ENCODE results near the gene IMP4. TPM values are rescaled to one million over a fixed set of nuclear protein-coding genes. Genes with fewer than 3 reads are reported as not detected.

Gene IMP4
- total RNA-seq, 1 experiment from 2014 or later: 121 TPM

GRCh38 chr2:130303169-130303568 lies 39.5 kb upstream of the IMP4 start:
- Histone ChIP-seq H3K27ac (ENCODE audit: low read depth, low read length) (no peak overlapping the region), H3K79me2 (ENCODE audit: insufficient read depth, low read length) (no peaks in the 10 kb centered on the region), H2AFZ (ENCODE audit: low read depth, low read length, poor library complexity, severe bottlenecking) (no peak overlapping the region), H4K20me1 (ENCODE audit: insufficient read depth) (no peaks in the 10 kb centered on the region; the same call in 1 of the 2 replicates), H3K4me1 (ENCODE audit: control insufficient read depth in 1 of 2, insufficient read depth in 2 of 2, low read length in 2 of 2) (peaks cover 0 to 2% of the 10 kb centered on the region in 2 experiments; a peak in 1 of 4 replicates), H3K4me3 (replicated peaks in 1 of 2; ENCODE audit: low read depth in 1 of 2, low read length in 2 of 2) (no peak overlapping the region), H3K9me3 (ENCODE audit: control insufficient read depth in 1 of 2, insufficient read depth in 1 of 2, low read depth in 1 of 2, low read length in 2 of 2) (no peaks in the 10 kb centered on the region), H3K9ac (ENCODE audit: low read length) (no peak overlapping the region), H3K4me2 (ENCODE audit: low read length) (no peak overlapping the region), H3K9me2 (ENCODE audit: insufficient read depth) (no peaks in the 10 kb centered on the region), H3K36me3 (ENCODE audit: control insufficient read depth in 1 of 2, insufficient read depth in 2 of 2, low read length in 2 of 2) (no peaks in the 10 kb centered on the region), H3K27me3 (ENCODE audit: insufficient read depth, low read length) (peaks cover 40% of the 10 kb centered on the region)
- DNase-seq (ENCODE audit: low read depth, low spot score) (no peak), ATAC-seq (no peak)
- intact Hi-C loops (cut with micrococcal nuclease): no loop called here
- ChIA-PET RAD21 (ENCODE audit: low non-redundant PET in 1 of 2, low total read pairs in 2 of 2, uncharacterized antibody in 2 of 2, unreplicated experiment in 2 of 2) (no interaction called here), CTCF (no interaction called here), POLR2A (no interaction called here)
- BruUV-seq (replicated peaks): no TSS peak
- no peak for TF ChIP-seq ELF1 (IDR thresholded peaks at IDR 0.05; ENCODE audit: borderline replicate concordance, low read depth)

DNA sequence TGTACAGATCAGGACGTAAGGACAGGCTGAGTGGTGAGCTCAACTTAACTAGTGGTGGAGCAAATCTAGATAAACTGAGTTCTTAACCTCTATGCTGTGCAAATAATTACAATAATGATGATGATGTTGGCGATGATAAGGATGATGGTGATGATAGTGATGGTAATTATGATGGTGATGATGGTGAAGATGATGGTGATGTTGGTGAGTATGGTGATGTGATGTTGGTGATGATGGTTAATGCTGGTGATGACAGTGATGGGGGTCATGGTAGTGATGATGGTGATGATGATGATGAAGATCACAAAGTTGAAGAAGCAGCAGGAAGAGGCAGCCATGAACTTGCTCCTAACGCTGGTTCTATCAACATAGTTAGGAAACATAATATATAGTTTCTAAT lies 38.0 kb upstream of the IMP4 start:
- no TSS peak for BruUV-seq (replicated peaks)
- Histone ChIP-seq H3K9me3 (ENCODE audit: control insufficient read depth in 1 of 2, insufficient read depth in 1 of 2, low read depth in 1 of 2, low read length in 2 of 2) (no peaks in the 10 kb centered on the region), H2AFZ (ENCODE audit: low read depth, low read length, poor library complexity, severe bottlenecking) (no peak overlapping the region), H3K4me2 (ENCODE audit: low read length) (no peak overlapping the region), H3K4me3 (replicated peaks in 1 of 2; ENCODE audit: low read depth in 1 of 2, low read length in 2 of 2) (no peak overlapping the region), H3K27me3 (ENCODE audit: insufficient read depth, low read length) (peaks cover 37% of the 10 kb centered on the region; the same call in 1 of the 2 replicates), H3K4me1 (ENCODE audit: control insufficient read depth in 1 of 2, insufficient read depth in 2 of 2, low read length in 2 of 2) (peaks cover 0 to 2% of the 10 kb centered on the region in 2 experiments; a peak in 1 of 4 replicates), H3K9me2 (ENCODE audit: insufficient read depth) (no peaks in the 10 kb centered on the region), H3K36me3 (ENCODE audit: control insufficient read depth in 1 of 2, insufficient read depth in 2 of 2, low read length in 2 of 2) (no peaks in the 10 kb centered on the region), H3K9ac (ENCODE audit: low read length) (no peak overlapping the region), H3K79me2 (ENCODE audit: insufficient read depth, low read length) (no peaks in the 10 kb centered on the region), H3K27ac (ENCODE audit: low read depth, low read length) (no peak overlapping the region), H4K20me1 (ENCODE audit: insufficient read depth) (no peaks in the 10 kb centered on the region)
- ChIA-PET RAD21 (ENCODE audit: low non-redundant PET in 1 of 2, low total read pairs in 2 of 2, uncharacterized antibody in 2 of 2, unreplicated experiment in 2 of 2) (no interaction called here), CTCF (interaction anchor here (0.6 kb wide), 1 partner anchor 13 kb away, joined by 4 read pairs; no protein-coding TSS in a partner anchor), POLR2A (interaction anchor here (0.6 kb wide), 1 partner anchor 10 kb away, joined by 3 read pairs; no protein-coding TSS in a partner anchor)
- intact Hi-C loops (cut with micrococcal nuclease): no loop called here
- DNase-seq (ENCODE audit: low read depth, low spot score) (no peak), ATAC-seq (no peak)
- no peak for TF ChIP-seq POLR2AphosphoS5 (IDR thresholded peaks at IDR 0.05; ENCODE audit: low read depth, low read length)
- TF ChIP-seq EZH2 (IDR thresholded peaks at IDR 0.05): no peak
- no peak for TF ChIP-seq ZNF274 (IDR thresholded peaks at IDR 0.05; ENCODE audit: low read depth, low read length)
- no peak for TF ChIP-seq SRF (IDR thresholded peaks at IDR 0.05; ENCODE audit: low read depth)
- TF ChIP-seq MAX (IDR thresholded peaks at IDR 0.05): no peak
- no peak for TF ChIP-seq EZH2phosphoT487 (IDR thresholded peaks at IDR 0.05; ENCODE audit: borderline replicate concordance)
- TF ChIP-seq ZBTB33 (IDR thresholded peaks at IDR 0.05; ENCODE audit: extremely low read depth, insufficient replicate concordance, low read length): no peak
- TF ChIP-seq POLR2A (IDR thresholded peaks at IDR 0.05; ENCODE audit: borderline replicate concordance, extremely low read depth, insufficient read depth, insufficient read length): no peak
- TF ChIP-seq SP1 (IDR thresholded peaks at IDR 0.05; ENCODE audit: low read depth): no peak
- TF ChIP-seq RAD21 (IDR thresholded peaks at IDR 0.05; ENCODE audit: low read depth): no peak
- TF ChIP-seq, protein P1, sequence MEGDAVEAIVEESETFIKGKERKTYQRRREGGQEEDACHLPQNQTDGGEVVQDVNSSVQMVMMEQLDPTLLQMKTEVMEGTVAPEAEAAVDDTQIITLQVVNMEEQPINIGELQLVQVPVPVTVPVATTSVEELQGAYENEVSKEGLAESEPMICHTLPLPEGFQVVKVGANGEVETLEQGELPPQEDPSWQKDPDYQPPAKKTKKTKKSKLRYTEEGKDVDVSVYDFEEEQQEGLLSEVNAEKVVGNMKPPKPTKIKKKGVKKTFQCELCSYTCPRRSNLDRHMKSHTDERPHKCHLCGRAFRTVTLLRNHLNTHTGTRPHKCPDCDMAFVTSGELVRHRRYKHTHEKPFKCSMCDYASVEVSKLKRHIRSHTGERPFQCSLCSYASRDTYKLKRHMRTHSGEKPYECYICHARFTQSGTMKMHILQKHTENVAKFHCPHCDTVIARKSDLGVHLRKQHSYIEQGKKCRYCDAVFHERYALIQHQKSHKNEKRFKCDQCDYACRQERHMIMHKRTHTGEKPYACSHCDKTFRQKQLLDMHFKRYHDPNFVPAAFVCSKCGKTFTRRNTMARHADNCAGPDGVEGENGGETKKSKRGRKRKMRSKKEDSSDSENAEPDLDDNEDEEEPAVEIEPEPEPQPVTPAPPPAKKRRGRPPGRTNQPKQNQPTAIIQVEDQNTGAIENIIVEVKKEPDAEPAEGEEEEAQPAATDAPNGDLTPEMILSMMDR (IDR thresholded peaks at IDR 0.05 in 2 of 3, conservative IDR thresholded peaks at IDR 0.05 in 1 of 3; ENCODE audit: borderline replicate concordance in 1 of 3, insufficient read depth in 1 of 3, low read depth in 2 of 3, low read length in 2 of 3): no peak
- TF ChIP-seq YY1 (IDR thresholded peaks at IDR 0.05; ENCODE audit: extremely low read depth, insufficient replicate concordance, low read depth, low read length): no peak
- TF ChIP-seq EGR1 (IDR thresholded peaks at IDR 0.05; ENCODE audit: low read depth): no peak

Data from HCT116 (cell line).